A673 (cell line): ENCODE results near the gene CD3E.

ENCODE experiments used
- EZH2 ChIP-seq: fragments of 200-600 bp; sonication (generic); IDR thresholded peaks from 2 replicates; pipeline ENCODE4 v1.6.1; 2017; ENCODE audit warnings: borderline replicate concordance, low read depth, mild to moderate bottlenecking, mixed read lengths, antibody characterized with exemption, low read length; ENCODE audit not compliant: poor library complexity, severe bottlenecking
- TF ChIP-seq, protein P1 (sequence below): fragments of 300-800, 200-600 bp; sonication (generic); conservative IDR thresholded peaks from 2 replicates; pipeline ENCODE4 v1.5.1; 2017; ENCODE audit warnings: low read depth, mild to moderate bottlenecking, antibody characterized with exemption, low read length, moderate library complexity, mixed read lengths

DNA sequence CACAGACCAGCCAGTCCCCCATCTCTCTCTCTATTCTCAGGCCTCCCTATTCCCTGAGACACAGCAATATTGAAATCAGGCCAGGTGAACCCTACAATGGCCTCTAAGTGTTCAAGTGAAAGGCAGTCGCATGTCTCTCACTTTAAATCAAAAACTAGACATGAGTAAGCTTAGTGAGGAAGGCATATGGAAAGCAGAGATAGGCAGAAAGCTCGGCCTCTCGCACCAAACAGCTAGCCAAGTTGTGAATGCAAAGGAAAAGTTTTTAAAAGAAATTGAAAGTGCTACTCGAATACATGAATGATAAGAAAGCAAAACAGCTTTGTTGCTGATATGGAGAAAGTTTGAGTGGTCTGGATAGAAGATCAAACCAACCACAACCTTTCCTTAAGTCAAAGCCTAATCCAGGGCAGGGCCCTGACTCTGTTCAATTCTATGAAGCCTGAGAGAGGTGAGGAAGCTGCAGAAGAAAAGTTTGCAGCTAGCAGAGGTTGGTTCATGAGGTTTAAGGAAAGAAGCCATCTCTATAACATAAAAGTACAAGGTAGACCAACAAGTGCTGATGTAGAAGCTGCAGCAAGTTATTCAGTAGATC is 20.7 kb upstream of the CD3E start:
- TF ChIP-seq, protein P1, sequence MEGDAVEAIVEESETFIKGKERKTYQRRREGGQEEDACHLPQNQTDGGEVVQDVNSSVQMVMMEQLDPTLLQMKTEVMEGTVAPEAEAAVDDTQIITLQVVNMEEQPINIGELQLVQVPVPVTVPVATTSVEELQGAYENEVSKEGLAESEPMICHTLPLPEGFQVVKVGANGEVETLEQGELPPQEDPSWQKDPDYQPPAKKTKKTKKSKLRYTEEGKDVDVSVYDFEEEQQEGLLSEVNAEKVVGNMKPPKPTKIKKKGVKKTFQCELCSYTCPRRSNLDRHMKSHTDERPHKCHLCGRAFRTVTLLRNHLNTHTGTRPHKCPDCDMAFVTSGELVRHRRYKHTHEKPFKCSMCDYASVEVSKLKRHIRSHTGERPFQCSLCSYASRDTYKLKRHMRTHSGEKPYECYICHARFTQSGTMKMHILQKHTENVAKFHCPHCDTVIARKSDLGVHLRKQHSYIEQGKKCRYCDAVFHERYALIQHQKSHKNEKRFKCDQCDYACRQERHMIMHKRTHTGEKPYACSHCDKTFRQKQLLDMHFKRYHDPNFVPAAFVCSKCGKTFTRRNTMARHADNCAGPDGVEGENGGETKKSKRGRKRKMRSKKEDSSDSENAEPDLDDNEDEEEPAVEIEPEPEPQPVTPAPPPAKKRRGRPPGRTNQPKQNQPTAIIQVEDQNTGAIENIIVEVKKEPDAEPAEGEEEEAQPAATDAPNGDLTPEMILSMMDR = no peak
- no peak for TF ChIP-seq EZH2
